SK-N-MC (cell line): ENCODE data around the gene ZRANB1.

Source experiments
- DNase-seq: peaks from one replicate; pipeline ENCODE4 v3.0.0-alpha.2; 2011; ENCODE audit warnings: low read depth, low spot score
- H3K27ac ChIP-seq: fragments of 200-600 bp; sonication (generic); 2 replicates; pipeline ENCODE4 v1.5.1; 2016; ENCODE audit warnings: mixed run types
- H3K36me3 ChIP-seq: fragments of 200-600 bp; sonication (generic); 2 replicates; pipeline ENCODE4 v1.6.1; 2017; ENCODE audit warnings: antibody characterized with exemption, low read length, mixed read lengths; ENCODE audit not compliant: insufficient read depth
- H3K4me3 ChIP-seq: fragments of 200-600 bp; sonication (generic); 2 replicates; pipeline ENCODE4 v1.5.1; 2016
- H3K9ac ChIP-seq: fragments of 200-600 bp; sonication (generic); 2 replicates; pipeline ENCODE4 v1.8.0; 2017; ENCODE audit warnings: mixed run types, mixed read lengths; ENCODE audit not compliant: insufficient read length
- H3K9me3 ChIP-seq: fragments of 200-600 bp; sonication (generic); 2 replicates; pipeline ENCODE4 v1.6.1; 2017; ENCODE audit warnings: low read depth, mild to moderate bottlenecking, antibody characterized with exemption, low read length, moderate library complexity, mixed read lengths
- EZH2 ChIP-seq: fragments of 200-600 bp; sonication (generic); IDR thresholded peaks from one replicate; pipeline ENCODE4 v1.6.1; 2017; ENCODE audit warnings: antibody characterized with exemption
- FOXP2 ChIP-seq: optimal IDR thresholded peaks from 2 replicates; pipeline ENCODE3; 2011; ENCODE audit warnings: mild to moderate bottlenecking, moderate library complexity; ENCODE audit not compliant: insufficient read depth; ENCODE audit errors: extremely low read length, control extremely low read depth
- POLR2AphosphoS5 ChIP-seq: IDR thresholded peaks from 2 replicates; pipeline ENCODE4 v1.6.1; 2012; ENCODE audit warnings: mild to moderate bottlenecking, low read depth, low read length, borderline replicate concordance

Gene ZRANB1

GRCh38 chr10:124941823-124942222 is at the start of gene ZRANB1:
Gene ZRANB1, plus strand, starts transcription at chr10:124942123. Its CDS starts 371 bp downstream, at chr10:124942494.
- Histone ChIP-seq H3K9ac (no peak within 1 kb of the TSS), H3K36me3 (no peaks in the 10 kb centered on the region), H3K4me3 (no peak within 1 kb of the TSS), H3K9me3 (no peaks in the 10 kb centered on the region), H3K27ac (no peak within 1 kb of the TSS)
- TF ChIP-seq FOXP2 (no peak), EZH2 (no peak), POLR2AphosphoS5 (no peak)
- DNase-seq, result no peak

- TF ChIP-seq EZH2 (no peak), POLR2AphosphoS5 (no peak), FOXP2 (no peak)
- no peak overlapping the region for H3K4me3 ChIP-seq
- H3K27ac ChIP-seq, result no peak overlapping the region
- no peak for DNase-seq
- no peaks in the 10 kb centered on the region for H3K36me3 ChIP-seq
- H3K9me3 ChIP-seq, result no peaks in the 10 kb centered on the region
- H3K9ac ChIP-seq, result no peak overlapping the region
These were observed 49.0 kb upstream of the ZRANB1 start for GRCh38 chr10:124892905-124893304.

- Histone ChIP-seq H3K27ac (no peak overlapping the region), H3K9me3 (no peaks in the 10 kb centered on the region), H3K4me3 (no peak overlapping the region), H3K36me3 (no peaks in the 10 kb centered on the region), H3K9ac (no peak overlapping the region)
- no peak for DNase-seq
- TF ChIP-seq FOXP2 (no peak), EZH2 (no peak), POLR2AphosphoS5 (no peak)
These were observed 47.2 kb upstream of the ZRANB1 start for GRCh38 chr10:124894569-124895215.

GRCh38 chr10:124896751-124897150 is 45.2 kb upstream of the ZRANB1 start:
- no peaks in the 10 kb centered on the region for H3K9me3 ChIP-seq
- TF ChIP-seq EZH2, result no peak
- TF ChIP-seq FOXP2, result no peak
- no peak for TF ChIP-seq POLR2AphosphoS5
- H3K9ac ChIP-seq, result no peak overlapping the region
- H3K4me3 ChIP-seq, result no peak overlapping the region
- no peak for DNase-seq
- H3K27ac ChIP-seq, result no peak overlapping the region
- no peaks in the 10 kb centered on the region for H3K36me3 ChIP-seq

GRCh38 chr10:124898471-124898870 is 43.5 kb upstream of the ZRANB1 start:
- Histone ChIP-seq H3K27ac (no peak overlapping the region), H3K4me3 (no peak overlapping the region), H3K9me3 (no peaks in the 10 kb centered on the region), H3K9ac (no peak overlapping the region), H3K36me3 (no peaks in the 10 kb centered on the region)
- TF ChIP-seq EZH2 (no peak), FOXP2 (no peak), POLR2AphosphoS5 (no peak)
- DNase-seq, result no peak

- no peak overlapping the region for H3K9ac ChIP-seq
- no peak for TF ChIP-seq FOXP2
- no peak for TF ChIP-seq POLR2AphosphoS5
- TF ChIP-seq EZH2, result no peak
These were observed 42.8 kb upstream of the ZRANB1 start for GRCh38 chr10:124899151-124899550.

GRCh38 chr10:124902462-124902861 is 39.5 kb upstream of the ZRANB1 start:
- no peak for TF ChIP-seq FOXP2
- no peak for TF ChIP-seq EZH2
- TF ChIP-seq POLR2AphosphoS5, result no peak
- H3K4me3 ChIP-seq, result no peak overlapping the region
- no peaks in the 10 kb centered on the region for H3K9me3 ChIP-seq
- H3K9ac ChIP-seq, result no peak overlapping the region
- no peaks in the 10 kb centered on the region for H3K36me3 ChIP-seq
- H3K27ac ChIP-seq, result no peak overlapping the region
- DNase-seq, result no peak

More at GRCh38 chr10:124899151-124899550, 42.8 kb upstream of the ZRANB1 start:
- H3K27ac ChIP-seq, result no peak overlapping the region
- no peak overlapping the region for H3K4me3 ChIP-seq
- no peak for DNase-seq
- no peaks in the 10 kb centered on the region for H3K9me3 ChIP-seq
- no peaks in the 10 kb centered on the region for H3K36me3 ChIP-seq

- DNase-seq, result no peak
- TF ChIP-seq POLR2AphosphoS5 (no peak), FOXP2 (no peak), EZH2 (no peak)
- no peaks in the 10 kb centered on the region for H3K9me3 ChIP-seq
- no peak overlapping the region for H3K9ac ChIP-seq
- H3K4me3 ChIP-seq, result no peak overlapping the region
- no peaks in the 10 kb centered on the region for H3K36me3 ChIP-seq
- H3K27ac ChIP-seq, result no peak overlapping the region
These were observed 38.8 kb upstream of the ZRANB1 start for GRCh38 chr10:124903111-124903510.

GRCh38 chr10:124904796-124905195 is 37.1 kb upstream of the ZRANB1 start:
- Histone ChIP-seq H3K4me3 (no peak overlapping the region), H3K9me3 (no peaks in the 10 kb centered on the region), H3K9ac (no peak overlapping the region), H3K27ac (no peak overlapping the region), H3K36me3 (no peaks in the 10 kb centered on the region)
- TF ChIP-seq POLR2AphosphoS5 (no peak), EZH2 (no peak), FOXP2 (no peak)
- no peak for DNase-seq
